DOHH2 (cell line): ENCODE measurements around the gene ARAP1.

Experiments
- EZH2phosphoT487 ChIP-seq: fragments of 200-600 bp; sonication (generic); IDR thresholded peaks from 2 replicates; pipeline ENCODE4 v1.6.1; 2017; ENCODE audit warnings: borderline replicate concordance, mild to moderate bottlenecking, antibody characterized with exemption, low read length, moderate library complexity, mixed read lengths
- TF ChIP-seq, protein P1 (sequence below): fragments of 200-600 bp; sonication (generic); IDR thresholded peaks from one replicate; pipeline ENCODE4 v1.5.1; 2014; ENCODE audit warnings: antibody characterized with exemption, mild to moderate bottlenecking, low read depth, low read length; ENCODE audit not compliant: poor library complexity, severe bottlenecking

GRCh38 chr11:72701466-72701865 lies 50.7 kb downstream of the ARAP1 start:
- TF ChIP-seq, protein P1, sequence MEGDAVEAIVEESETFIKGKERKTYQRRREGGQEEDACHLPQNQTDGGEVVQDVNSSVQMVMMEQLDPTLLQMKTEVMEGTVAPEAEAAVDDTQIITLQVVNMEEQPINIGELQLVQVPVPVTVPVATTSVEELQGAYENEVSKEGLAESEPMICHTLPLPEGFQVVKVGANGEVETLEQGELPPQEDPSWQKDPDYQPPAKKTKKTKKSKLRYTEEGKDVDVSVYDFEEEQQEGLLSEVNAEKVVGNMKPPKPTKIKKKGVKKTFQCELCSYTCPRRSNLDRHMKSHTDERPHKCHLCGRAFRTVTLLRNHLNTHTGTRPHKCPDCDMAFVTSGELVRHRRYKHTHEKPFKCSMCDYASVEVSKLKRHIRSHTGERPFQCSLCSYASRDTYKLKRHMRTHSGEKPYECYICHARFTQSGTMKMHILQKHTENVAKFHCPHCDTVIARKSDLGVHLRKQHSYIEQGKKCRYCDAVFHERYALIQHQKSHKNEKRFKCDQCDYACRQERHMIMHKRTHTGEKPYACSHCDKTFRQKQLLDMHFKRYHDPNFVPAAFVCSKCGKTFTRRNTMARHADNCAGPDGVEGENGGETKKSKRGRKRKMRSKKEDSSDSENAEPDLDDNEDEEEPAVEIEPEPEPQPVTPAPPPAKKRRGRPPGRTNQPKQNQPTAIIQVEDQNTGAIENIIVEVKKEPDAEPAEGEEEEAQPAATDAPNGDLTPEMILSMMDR: no peak
- no peak for TF ChIP-seq EZH2phosphoT487
